BLaER1 treated with 17β-estradiol and CSF1 and Interleukin-3, amounts not matched to agents 10 nM and 100 nM (cell line): ENCODE data around the gene PLEKHA5.
"Not testable (repeated sequence)": the region's sequence is repeated elsewhere in the genome, so short reads cannot be mapped to it uniquely, and the experiment has no call there.

Experiments
- H3K27ac ChIP-seq, 11 experiments: shearing (Covaris generic); formaldehyde crosslinking; 2 replicates each; pipeline ENCODE4 v1.8.1; 2022
- H3K27me3 ChIP-seq, 11 experiments: shearing (Covaris generic); formaldehyde crosslinking; 2 replicates each; pipeline ENCODE4 v1.8.1; 2022
- H3K36me3 ChIP-seq, 11 experiments: shearing (Covaris generic); formaldehyde crosslinking; 2 replicates each; pipeline ENCODE4 v1.8.1; 2022
- H3K4me1 ChIP-seq, 10 experiments: shearing (Covaris generic); formaldehyde crosslinking; 2 replicates each; pipeline ENCODE4 v1.8.1; 2022
- H3K4me2 ChIP-seq, 11 experiments: shearing (Covaris generic); formaldehyde crosslinking; 2 replicates each; pipeline ENCODE4 v1.8.1; 2022
- H3K4me3 ChIP-seq, 10 experiments: shearing (Covaris generic); formaldehyde crosslinking; 2 replicates each; pipeline ENCODE4 v1.8.1; 2022
- H3K9ac ChIP-seq, 11 experiments: shearing (Covaris generic); formaldehyde crosslinking; 2 replicates each; pipeline ENCODE4 v1.8.1; 2022
- H3K9me3 ChIP-seq, 11 experiments: shearing (Covaris generic); formaldehyde crosslinking; replicated peaks in 1 of 11; 2 replicates each; pipeline ENCODE4 v1.8.1; 2022
- H4K20me1 ChIP-seq, 11 experiments: shearing (Covaris generic); formaldehyde crosslinking; 2 replicates each; pipeline ENCODE4 v1.8.1; 2022
- Cebpa-rat ChIP-seq, 11 experiments: shearing (Covaris generic); IDR thresholded peaks; 2 replicates each; pipeline ENCODE4 v1.8.1; 2022

PLEKHA5 gene

DNA sequence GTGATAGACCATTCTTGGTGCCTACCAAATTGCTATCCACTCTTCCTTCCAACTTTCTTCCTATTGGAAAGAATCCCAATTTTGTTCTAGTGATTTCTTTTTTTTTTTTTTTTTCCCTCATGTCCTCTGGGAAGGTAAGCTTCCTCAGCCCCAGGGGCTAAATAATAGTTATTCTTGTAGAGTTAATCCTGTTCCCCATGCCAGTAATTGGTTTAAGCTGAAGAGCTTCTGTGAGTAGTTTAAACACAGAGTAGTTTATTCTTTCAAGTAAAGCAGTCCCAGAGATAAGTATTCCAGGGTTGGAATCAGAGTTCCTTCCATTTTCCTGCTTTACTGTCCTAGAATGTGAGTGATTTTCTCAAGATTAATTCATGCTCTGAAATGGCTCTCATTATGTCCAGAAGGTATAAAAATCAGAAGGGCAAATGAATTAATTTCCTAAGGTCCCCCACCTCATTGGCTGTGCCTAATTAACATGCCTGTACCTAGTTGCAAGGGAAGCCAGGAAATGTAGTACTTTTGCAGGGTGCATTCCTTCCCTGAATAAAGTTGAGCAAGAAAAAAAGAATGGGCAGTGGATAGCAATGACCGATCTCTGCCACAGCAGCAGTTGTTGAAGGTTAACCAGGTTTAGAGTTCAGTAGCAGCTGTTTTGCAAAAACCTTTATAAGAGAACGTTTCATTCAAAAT lies 97.8 kb downstream of the PLEKHA5 start:
- Histone ChIP-seq H3K4me2 (no peak overlapping the region), H3K27ac (no peak overlapping the region), H3K9ac (no peak overlapping the region), H3K9me3 (peaks cover 19 to 22% (median 20%) of the 10 kb centered on the region in 11 experiments), H4K20me1 (no peaks in the 10 kb centered on the region), H3K4me3 (no peak overlapping the region), H3K27me3 (no peaks in the 10 kb centered on the region), H3K36me3 (peaks cover 0 to 18% (median 12%) of the 10 kb centered on the region in 11 experiments; a peak in 11 of 22 replicates), H3K4me1 (peaks cover 0 to 5% (median 0%) of the 10 kb centered on the region in 10 experiments; a peak in 1 of 20 replicates)
- TF ChIP-seq Cebpa-rat (IDR thresholded peaks at IDR 0.05) = no peak

DNA sequence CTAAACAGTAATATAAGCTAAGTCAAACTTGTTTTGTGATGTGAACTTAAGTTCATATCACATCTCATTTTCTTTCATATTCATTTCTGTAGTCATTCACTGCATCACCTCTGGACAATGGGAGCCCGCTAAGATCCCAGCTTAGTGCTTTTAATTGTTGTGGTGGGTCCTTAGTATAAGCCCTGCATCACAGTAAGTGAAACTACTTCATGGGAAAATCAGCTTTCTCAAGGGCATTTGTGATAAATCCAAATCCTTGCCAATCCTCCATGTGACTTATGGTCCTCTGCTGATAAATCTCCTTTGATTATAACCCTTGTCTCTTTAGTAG lies 98.3 kb downstream of the PLEKHA5 start:
- Histone ChIP-seq H3K9me3 (peaks cover 19 to 22% (median 20%) of the 10 kb centered on the region in 11 experiments), H3K9ac (no peak overlapping the region), H3K36me3 (peaks cover 0 to 18% (median 12%) of the 10 kb centered on the region in 11 experiments; a peak in 11 of 22 replicates), H3K27ac (no peak overlapping the region), H3K27me3 (no peaks in the 10 kb centered on the region), H3K4me2 (no peak overlapping the region), H4K20me1 (no peaks in the 10 kb centered on the region), H3K4me1 (0 out of 20 replicates have a peak, but pooled peaks cover 0 to under 1% (median 0%) of the 10 kb centered on the region in 10 experiments), H3K4me3 (no peak overlapping the region)
- no peak for TF ChIP-seq Cebpa-rat (IDR thresholded peaks at IDR 0.05)

DNA sequence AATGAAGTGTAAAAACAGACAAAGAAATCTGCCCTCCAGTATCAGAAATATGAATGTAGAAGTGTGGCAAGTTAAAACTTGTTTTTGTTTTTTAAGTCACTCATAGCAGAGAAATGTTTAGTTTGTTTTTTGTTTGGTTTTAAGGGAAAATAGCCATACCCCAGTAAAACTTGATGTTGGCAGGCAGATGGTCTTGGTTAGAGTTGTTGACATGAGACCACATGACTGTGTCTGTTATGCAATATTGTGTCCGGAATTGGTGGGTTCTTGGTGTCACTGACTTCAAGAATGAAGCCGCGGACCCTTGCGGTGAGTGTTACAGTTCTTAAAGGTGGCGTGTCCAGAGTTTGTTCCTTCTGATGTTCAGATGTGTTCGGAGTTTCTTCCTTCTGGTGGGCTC lies 99.5 kb downstream of the PLEKHA5 start:
- not testable (repeated sequence) for H3K27ac ChIP-seq, H3K4me3 ChIP-seq, H3K27me3 ChIP-seq, H3K4me2 ChIP-seq, H3K4me1 ChIP-seq, H4K20me1 ChIP-seq, H3K9ac ChIP-seq
- Histone ChIP-seq H3K9me3 (peaks cover 19 to 22% (median 20%) of the 10 kb centered on the region in 11 experiments), H3K36me3 (peaks cover 0 to 18% (median 12%) of the 10 kb centered on the region in 11 experiments; a peak in 11 of 22 replicates)

DNA sequence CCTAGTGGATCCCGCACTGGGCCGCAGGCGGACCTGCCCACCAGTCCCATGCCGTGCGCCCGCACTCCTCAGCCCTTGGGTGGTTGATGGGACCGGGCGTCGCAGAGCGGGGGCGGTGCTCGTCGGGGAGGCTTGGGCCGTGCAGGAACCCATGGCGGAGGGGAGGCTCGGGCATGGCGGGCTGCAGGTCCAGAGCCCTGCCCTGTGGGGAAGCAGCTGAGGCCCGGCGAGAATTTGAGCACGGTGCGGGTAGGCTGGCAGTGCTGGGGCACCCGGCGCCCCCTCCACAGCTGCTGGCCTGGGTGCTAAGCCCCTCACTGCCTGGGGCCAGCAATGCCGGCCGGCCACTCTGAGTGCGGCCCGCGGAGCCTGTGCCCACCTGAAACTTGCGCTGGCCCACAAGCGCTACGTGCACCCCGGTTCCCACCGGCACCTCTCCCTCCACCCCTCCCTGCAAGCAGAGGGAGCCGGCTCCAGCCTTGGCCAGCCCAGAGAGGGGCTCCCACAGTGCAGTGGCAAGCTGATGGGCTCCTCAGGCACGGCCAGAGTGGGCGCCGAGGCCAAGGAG lies 100.8 kb downstream of the PLEKHA5 start:
- Histone ChIP-seq H3K9ac (no peak overlapping the region), H3K36me3 (peaks cover 0 to 18% (median 12%) of the 10 kb centered on the region in 11 experiments; a peak in 11 of 22 replicates), H3K4me1 (peaks cover 5 to 16% (median 10%) of the 10 kb centered on the region in 10 experiments; a peak in 13 of 20 replicates), H4K20me1 (no peaks in the 10 kb centered on the region), H3K9me3 (peaks cover 19 to 22% (median 20%) of the 10 kb centered on the region in 11 experiments), H3K27me3 (no peaks in the 10 kb centered on the region), H3K4me3 (no peak overlapping the region), H3K4me2 (no peak overlapping the region), H3K27ac (no peak overlapping the region)
- TF ChIP-seq Cebpa-rat (IDR thresholded peaks at IDR 0.05) = no peak

DNA sequence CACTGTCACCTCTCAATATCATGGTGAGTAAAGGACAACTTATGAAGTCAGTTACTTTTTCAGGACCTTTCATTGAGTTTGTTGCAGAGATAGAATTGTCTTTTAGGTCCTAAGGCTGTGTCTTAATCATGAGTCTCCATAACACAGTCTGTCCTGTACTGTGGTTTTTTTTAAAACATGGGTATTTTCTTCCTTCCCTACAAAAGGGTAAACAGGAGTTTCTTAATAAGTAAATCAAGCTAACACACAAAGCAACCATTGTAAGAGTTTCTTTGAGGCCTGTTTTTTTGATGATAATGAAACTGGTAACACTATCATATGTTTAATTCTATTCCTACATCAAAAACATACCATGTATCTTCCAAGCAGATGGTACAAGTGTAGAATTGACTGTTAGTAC lies 101.4 kb downstream of the PLEKHA5 start:
- Histone ChIP-seq H3K36me3 (peaks cover 0 to 18% (median 12%) of the 10 kb centered on the region in 11 experiments; a peak in 11 of 22 replicates), H3K4me3 (no peak overlapping the region), H3K27ac (no peak overlapping the region), H3K9ac (no peak overlapping the region), H3K4me2 (no peak overlapping the region), H3K9me3 (peaks cover 19 to 22% (median 20%) of the 10 kb centered on the region in 11 experiments), H4K20me1 (no peaks in the 10 kb centered on the region), H3K27me3 (no peaks in the 10 kb centered on the region), H3K4me1 (peaks cover 5 to 20% (median 10%) of the 10 kb centered on the region in 10 experiments; a peak in 13 of 20 replicates)
- no peak for TF ChIP-seq Cebpa-rat (IDR thresholded peaks at IDR 0.05)

DNA sequence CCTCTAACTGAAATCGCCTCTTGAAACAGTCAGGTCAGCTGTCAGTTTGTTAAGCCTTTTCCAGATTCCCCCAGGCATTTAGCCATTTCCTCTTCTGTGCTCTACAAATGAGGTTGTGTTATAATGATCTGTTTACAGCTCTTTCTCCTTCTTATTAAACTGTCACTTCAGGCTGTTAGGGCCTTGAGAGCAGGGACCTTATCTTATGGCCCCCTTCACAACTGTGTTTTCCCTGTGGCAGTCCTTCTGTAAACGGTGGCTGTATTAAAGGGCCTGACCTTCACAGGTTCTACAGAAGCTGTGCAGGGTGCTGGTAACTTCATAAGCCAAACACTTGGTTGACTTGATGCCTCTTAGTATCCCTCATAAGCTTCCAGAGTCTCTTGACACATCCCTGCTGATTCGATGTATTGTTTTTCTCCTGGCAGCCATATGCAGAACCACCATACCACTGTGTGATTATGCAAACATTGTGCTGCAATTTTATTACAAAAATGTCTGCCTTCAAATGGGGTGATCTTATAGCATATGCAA lies 104.7 kb downstream of the PLEKHA5 start:
- Histone ChIP-seq H3K4me2 (peak overlapping the region in 7 of 11 experiments; percentile 0 to 41 (median 26); a peak in 7 of 22 replicates), H3K36me3 (peaks cover 0 to 16% (median 12%) of the 10 kb centered on the region in 11 experiments; a peak in 11 of 22 replicates), H3K27me3 (no peaks in the 10 kb centered on the region), H3K4me1 (peaks cover 5 to 34% (median 11%) of the 10 kb centered on the region in 10 experiments; a peak in 14 of 20 replicates), H3K9ac (no peak overlapping the region), H3K9me3 (peaks cover 16 to 17% (median 17%) of the 10 kb centered on the region in 11 experiments), H3K4me3 (no peak overlapping the region), H3K27ac (peak overlapping the region in 2 of 11 experiments; percentile 6 to 13; a peak in 1 of 22 replicates), H4K20me1 (no peaks in the 10 kb centered on the region)
- TF ChIP-seq Cebpa-rat (IDR thresholded peaks at IDR 0.05) = no peak

DNA sequence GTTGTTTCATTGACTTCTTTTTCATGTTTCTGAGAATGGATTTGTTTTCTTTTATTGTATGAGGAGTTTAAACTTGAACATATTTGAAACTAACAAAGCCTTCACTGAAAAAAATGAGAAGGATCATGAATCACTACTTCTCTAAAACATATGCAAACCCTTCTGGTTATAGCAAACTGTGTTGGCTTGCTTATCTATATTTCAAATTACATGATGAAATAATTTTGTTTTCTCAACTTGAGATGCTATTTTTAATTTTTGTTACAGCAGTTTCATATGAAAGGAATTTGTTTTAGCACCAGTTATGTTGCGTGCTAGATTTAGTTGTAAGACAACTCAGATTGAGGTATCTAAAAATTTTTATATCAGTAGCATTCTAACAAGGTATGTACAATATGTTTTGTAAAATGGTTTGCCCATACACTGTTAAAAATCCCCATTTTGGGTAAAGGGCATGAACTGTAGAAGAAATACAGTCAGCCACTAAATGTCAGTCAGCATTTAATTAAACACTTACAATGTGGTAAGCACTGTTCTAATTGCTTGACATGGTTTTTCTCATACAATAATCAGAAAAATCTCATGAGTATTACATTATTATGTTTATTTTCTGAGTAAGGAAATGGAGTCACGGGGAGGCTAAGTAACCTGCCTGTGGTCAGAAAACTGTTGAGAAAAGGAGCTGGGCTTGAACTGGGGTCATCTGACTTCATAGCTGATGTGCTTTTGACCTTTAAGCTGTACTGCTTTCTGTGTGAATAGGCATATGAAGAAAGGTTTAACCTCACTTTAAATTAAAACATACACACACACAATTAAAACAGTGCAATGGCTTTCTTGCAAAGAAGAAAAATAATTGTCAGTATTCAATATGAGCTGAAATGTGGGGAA lies 105.7 kb downstream of the PLEKHA5 start:
- peaks cover 6 to 7% (median 7%) of the 10 kb centered on the region in 11 experiments for H3K9me3 ChIP-seq
- no peak overlapping the region for H3K4me2 ChIP-seq
- no peaks in the 10 kb centered on the region for H4K20me1 ChIP-seq
- H3K27ac ChIP-seq = no peak overlapping the region
- TF ChIP-seq Cebpa-rat (IDR thresholded peaks at IDR 0.05) = no peak
- H3K27me3 ChIP-seq = no peaks in the 10 kb centered on the region
- no peak overlapping the region for H3K9ac ChIP-seq
- no peak overlapping the region for H3K4me3 ChIP-seq
- H3K4me1 ChIP-seq = peaks cover 5 to 35% (median 11%) of the 10 kb centered on the region in 10 experiments; a peak in 14 of 20 replicates
- peaks cover 0 to 6% (median 4%) of the 10 kb centered on the region in 11 experiments; a peak in 8 of 22 replicates for H3K36me3 ChIP-seq

DNA sequence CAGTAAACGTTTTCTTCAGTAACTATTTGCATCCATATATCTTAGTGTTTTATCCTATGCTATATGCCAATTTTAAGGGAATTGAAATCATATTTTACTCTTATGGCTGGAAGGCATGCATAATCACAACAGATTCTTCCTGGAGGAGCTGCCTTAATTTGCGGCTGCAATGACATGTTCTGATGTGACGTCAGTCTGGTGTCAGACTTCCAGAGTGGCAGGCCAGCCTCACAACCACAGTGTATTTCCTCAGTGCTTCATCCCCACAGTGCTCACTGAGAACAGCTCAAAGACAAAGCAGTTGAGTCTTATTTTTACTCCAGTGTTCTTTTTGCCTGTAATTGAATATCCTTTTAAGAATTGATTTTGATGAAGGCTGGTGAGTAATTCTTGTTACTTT lies 107.1 kb downstream of the PLEKHA5 start:
- H3K9ac ChIP-seq = no peak overlapping the region
- no peaks in the 10 kb centered on the region for H3K9me3 ChIP-seq
- no peak for TF ChIP-seq Cebpa-rat (IDR thresholded peaks at IDR 0.05)
- H4K20me1 ChIP-seq = no peaks in the 10 kb centered on the region
- no peak overlapping the region for H3K4me2 ChIP-seq
- H3K27me3 ChIP-seq = no peaks in the 10 kb centered on the region
- H3K27ac ChIP-seq = no peak overlapping the region
- H3K36me3 ChIP-seq = no peaks in the 10 kb centered on the region
- no peak overlapping the region for H3K4me3 ChIP-seq
- H3K4me1 ChIP-seq = peaks cover 5 to 35% (median 11%) of the 10 kb centered on the region in 10 experiments; a peak in 14 of 20 replicates
